ENCODE results near the gene PRKG1.

- TF ChIP-seq CTCF (conservative IDR thresholded peaks at IDR 0.05 in 1 of 2, IDR thresholded peaks at IDR 0.05 in 1 of 2; ENCODE audit: extremely low read depth in 1 of 2, insufficient read depth in 1 of 2, low read depth in 1 of 2, low read length in 2 of 2) (no peak), EZH2 (IDR thresholded peaks at IDR 0.05; ENCODE audit: borderline replicate concordance, low read length) (no peak)
Measured at GRCh38 chr10:51217505-51217904, 143.2 kb downstream of the PRKG1 start.
